HEK293T (cell line): ENCODE results near the gene UHRF1.

Source experiments
- CTCF ChIA-PET: fragments of 350-600 bp; formaldehyde crosslinking; extraction: SDS; loops from one replicate; lab custom pipeline; 2021; ENCODE audit warnings: antibody characterized with exemption, inconsistent platforms; lab: Yijun Ruan, JAX
- POLR2A ChIA-PET: fragments of 350-600 bp; formaldehyde crosslinking; extraction: SDS; loops from one replicate; lab custom pipeline; 2020; ENCODE audit warnings: antibody characterized with exemption, inconsistent platforms; lab: Yijun Ruan, JAX
- DNase-seq: peaks from one replicate; pipeline ENCODE4 v3.0.0; 2012; ENCODE audit warnings: mixed read lengths; ENCODE audit errors: extremely low spot score
- ARNT ChIP-seq: fragments of 450-650 bp; IDR thresholded peaks from 2 replicates; pipeline ENCODE4 v1.6.1; 2017; ENCODE audit warnings: mild to moderate bottlenecking
- BHLHE40 ChIP-seq: fragments of 450-650 bp; IDR thresholded peaks from 2 replicates; pipeline ENCODE4 v1.6.1; 2016; ENCODE audit warnings: mild to moderate bottlenecking, moderate library complexity, borderline replicate concordance
- CTBP1 ChIP-seq: fragments of 450-650 bp; IDR thresholded peaks from 2 replicates; pipeline ENCODE4 v1.6.1; 2016; ENCODE audit warnings: borderline replicate concordance
- ELF4 ChIP-seq: fragments of 450-650 bp; IDR thresholded peaks from 2 replicates; pipeline ENCODE4 v1.6.1; 2017; ENCODE audit warnings: antibody characterized with exemption
- FOXA1 ChIP-seq: fragments of 450-650 bp; IDR thresholded peaks from 2 replicates; pipeline ENCODE4 v1.6.1; 2016; ENCODE audit warnings: mild to moderate bottlenecking
- FOXK2 ChIP-seq: fragments of 450-650 bp; IDR thresholded peaks from 2 replicates; pipeline ENCODE4 v1.6.1; 2016; ENCODE audit warnings: mild to moderate bottlenecking
- FOXM1 ChIP-seq: fragments of 450-650 bp; IDR thresholded peaks from 2 replicates; pipeline ENCODE4 v1.6.1; 2017; ENCODE audit warnings: mild to moderate bottlenecking, borderline replicate concordance
- HDGF ChIP-seq: fragments of 450-650 bp; IDR thresholded peaks from 2 replicates; pipeline ENCODE4 v1.6.1; 2017; ENCODE audit warnings: antibody characterized with exemption, borderline replicate concordance
- L3MBTL2 ChIP-seq: fragments of 450-650 bp; conservative IDR thresholded peaks from 2 replicates; pipeline ENCODE4 v1.6.1; 2016; ENCODE audit warnings: mild to moderate bottlenecking
- LEF1 ChIP-seq: fragments of 450-650 bp; IDR thresholded peaks from 2 replicates; pipeline ENCODE4 v1.6.1; 2017; ENCODE audit warnings: mild to moderate bottlenecking, borderline replicate concordance
- NFRKB ChIP-seq: fragments of 450-650 bp; IDR thresholded peaks from 2 replicates; pipeline ENCODE4 v1.6.1; 2016; ENCODE audit warnings: mild to moderate bottlenecking, moderate library complexity
- PKNOX1 ChIP-seq: fragments of 450-650 bp; IDR thresholded peaks from 2 replicates; pipeline ENCODE4 v1.6.1; 2016
- SP1 ChIP-seq: fragments of 450-650 bp; IDR thresholded peaks from 2 replicates; pipeline ENCODE4 v1.6.1; 2017
- SUZ12 ChIP-seq: fragments of 450-650 bp; IDR thresholded peaks from 2 replicates; pipeline ENCODE4 v1.6.1; 2016; ENCODE audit warnings: mild to moderate bottlenecking
- TARDBP ChIP-seq: fragments of 450-650 bp; IDR thresholded peaks from 2 replicates; pipeline ENCODE4 v1.6.1; 2016
- ZNF384 ChIP-seq: fragments of 450-650 bp; IDR thresholded peaks from 2 replicates; pipeline ENCODE4 v1.6.1; 2016

UHRF1 gene

GRCh38 chr19:4990306-4990705 lies 81.0 kb downstream of the UHRF1 start:
- no peak for DNase-seq
- CTCF ChIA-PET: interaction anchor here (0.6 kb wide), 1 partner anchor 28 kb away, joined by 3 read pairs; no protein-coding TSS in a partner anchor
- no peak for TF ChIP-seq FOXM1
- no peak for TF ChIP-seq CTBP1
- no peak for TF ChIP-seq FOXK2
- TF ChIP-seq SP1: no peak
- no peak for TF ChIP-seq SUZ12
- no peak for TF ChIP-seq BHLHE40
- no peak for TF ChIP-seq NFRKB
- no peak for TF ChIP-seq ZNF384
- no peak for TF ChIP-seq L3MBTL2
- no peak for TF ChIP-seq ELF4
- TF ChIP-seq ARNT: no peak
- no peak for TF ChIP-seq TARDBP
- TF ChIP-seq LEF1: no peak
- TF ChIP-seq HDGF: no peak
- no peak for TF ChIP-seq PKNOX1
- TF ChIP-seq FOXA1: no peak

GRCh38 chr19:4991538-4991937 lies 82.2 kb downstream of the UHRF1 start:
- CTCF ChIA-PET: no interaction called here
- POLR2A ChIA-PET: no interaction called here
- DNase-seq: no peak
- TF ChIP-seq ARNT (no peak), LEF1 (no peak), CTBP1 (no peak), SUZ12 (no peak), SP1 (no peak), PKNOX1 (no peak), BHLHE40 (no peak), FOXK2 (no peak), TARDBP (no peak), FOXA1 (no peak), ELF4 (no peak), FOXM1 (no peak), L3MBTL2 (no peak), HDGF (no peak), NFRKB (no peak), ZNF384 (no peak)

More at GRCh38 chr19:4990306-4990705, 81.0 kb downstream of the UHRF1 start:
- POLR2A ChIA-PET: no interaction called here

GRCh38 chr19:4991996-4992698 lies 82.8 kb downstream of the UHRF1 start:
- POLR2A ChIA-PET: no interaction called here

GRCh38 chr19:4993683-4994082 lies 84.4 kb downstream of the UHRF1 start:
- DNase-seq: no peak
- ChIA-PET POLR2A (interaction anchor here (0.6 kb wide), 1 partner anchor 222 kb away, joined by 3 read pairs; no protein-coding TSS in a partner anchor), CTCF (no interaction called here)
- TF ChIP-seq FOXM1 (no peak), TARDBP (no peak), SP1 (no peak), FOXA1 (no peak)

More at GRCh38 chr19:4991996-4992698, 82.8 kb downstream of the UHRF1 start:
- DNase-seq: no peak
- TF ChIP-seq BHLHE40 (no peak), TARDBP (no peak), ZNF384 (no peak), ELF4 (no peak), FOXM1 (no peak), L3MBTL2 (no peak), HDGF (no peak), SP1 (no peak), NFRKB (no peak), FOXK2 (no peak), ARNT (no peak), SUZ12 (no peak), PKNOX1 (no peak)
- CTCF ChIA-PET: interaction anchor here (0.7 kb wide), 1 partner anchor 78 kb away, joined by 3 read pairs; no protein-coding TSS in a partner anchor

GRCh38 chr19:4996701-4997100 lies 87.4 kb downstream of the UHRF1 start:
- DNase-seq: no peak
- ChIA-PET CTCF (no interaction called here), POLR2A (no interaction called here)
- TF ChIP-seq BHLHE40 (no peak), ARNT (no peak), NFRKB (no peak), TARDBP (no peak), L3MBTL2 (no peak), PKNOX1 (no peak), FOXK2 (no peak), ELF4 (no peak), SP1 (no peak), LEF1 (no peak), HDGF (no peak), ZNF384 (no peak), FOXA1 (no peak), FOXM1 (no peak)

- ChIA-PET CTCF (no interaction called here), POLR2A (no interaction called here)
- DNase-seq: no peak
- TF ChIP-seq PKNOX1 (no peak), TARDBP (no peak), ZNF384 (no peak), SP1 (no peak), FOXK2 (no peak), ARNT (no peak), FOXA1 (no peak), SUZ12 (no peak), FOXM1 (no peak), HDGF (no peak), CTBP1 (no peak), ELF4 (no peak), BHLHE40 (no peak), L3MBTL2 (no peak), LEF1 (no peak), NFRKB (no peak)
These were observed 88.0 kb downstream of the UHRF1 start for GRCh38 chr19:4997297-4997696.
